ENCODE results near the gene RETREG3. TPM values are rescaled to one million over a fixed set of nuclear protein-coding genes. Genes with fewer than 3 reads are reported as not detected.
"Not testable (repeated sequence)": the region's sequence is repeated elsewhere in the genome, so short reads cannot be mapped to it uniquely, and the experiment has no call there.

RETREG3 gene
- total RNA-seq, 1 experiment from 2014 or later: 30.4 TPM

DNA sequence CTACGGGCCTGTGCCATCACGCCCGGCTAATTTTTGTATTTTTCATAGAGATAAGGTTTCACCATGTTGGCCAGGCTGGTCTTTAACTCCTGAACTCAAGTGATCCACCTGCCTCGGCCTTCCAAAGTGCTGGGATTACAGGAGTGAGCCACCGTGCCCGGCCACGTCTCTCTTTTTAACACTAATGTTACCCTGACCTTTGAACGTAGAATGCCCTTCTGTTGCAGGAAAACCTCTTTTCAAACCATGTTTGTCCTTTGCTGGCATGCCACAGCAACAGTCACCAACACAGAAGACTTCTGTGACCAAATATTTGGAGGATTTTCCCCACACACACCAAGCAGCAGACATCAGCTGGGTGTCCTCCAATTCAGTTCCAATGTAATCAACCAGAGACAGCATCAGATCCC is 64.3 kb downstream of the RETREG3 start:
- no peak for DNase-seq (ENCODE audit: low read depth in 1 of 2, low spot score in 2 of 2)
- Histone ChIP-seq H3K27me3 (replicated peaks) (no peaks in the 10 kb centered on the region), H3K27ac (no peak overlapping the region), H3K4me1 (replicated peaks) (no peaks in the 10 kb centered on the region), H3K9me3 (replicated peaks) (no peaks in the 10 kb centered on the region), H3K36me3 (peaks cover 38% of the 10 kb centered on the region), H3K4me3 (no peak overlapping the region)

DNA sequence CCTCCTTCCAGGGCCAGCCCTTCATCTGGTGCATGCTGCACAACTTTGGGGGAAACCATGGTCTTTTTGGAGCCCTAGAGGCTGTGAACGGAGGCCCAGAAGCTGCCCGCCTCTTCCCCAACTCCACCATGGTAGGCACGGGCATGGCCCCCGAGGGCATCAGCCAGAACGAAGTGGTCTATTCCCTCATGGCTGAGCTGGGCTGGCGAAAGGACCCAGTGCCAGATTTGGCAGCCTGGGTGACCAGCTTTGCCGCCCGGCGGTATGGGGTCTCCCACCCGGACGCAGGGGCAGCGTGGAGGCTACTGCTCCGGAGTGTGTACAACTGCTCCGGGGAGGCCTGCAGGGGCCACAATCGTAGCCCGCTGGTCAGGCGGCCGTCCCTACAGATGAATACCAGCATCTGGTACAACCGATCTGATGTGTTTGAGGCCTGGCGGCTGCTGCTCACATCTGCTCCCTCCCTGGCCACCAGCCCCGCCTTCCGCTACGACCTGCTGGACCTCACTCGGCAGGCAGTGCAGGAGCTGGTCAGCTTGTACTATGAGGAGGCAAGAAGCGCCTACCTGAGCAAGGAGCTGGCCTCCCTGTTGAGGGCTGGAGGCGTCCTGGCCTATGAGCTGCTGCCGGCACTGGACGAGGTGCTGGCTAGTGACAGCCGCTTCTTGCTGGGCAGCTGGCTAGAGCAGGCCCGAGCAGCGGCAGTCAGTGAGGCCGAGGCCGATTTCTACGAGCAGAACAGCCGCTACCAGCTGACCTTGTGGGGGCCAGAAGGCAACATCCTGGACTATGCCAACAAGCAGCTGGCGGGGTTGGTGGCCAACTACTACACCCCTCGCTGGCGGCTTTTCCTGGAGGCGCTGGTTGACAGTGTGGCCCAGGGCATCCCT is 65.7 kb downstream of the RETREG3 start:
- DNase-seq (ENCODE audit: low read depth in 1 of 2, low spot score in 2 of 2): no peak
- no peak overlapping the region for H3K27ac ChIP-seq

DNA sequence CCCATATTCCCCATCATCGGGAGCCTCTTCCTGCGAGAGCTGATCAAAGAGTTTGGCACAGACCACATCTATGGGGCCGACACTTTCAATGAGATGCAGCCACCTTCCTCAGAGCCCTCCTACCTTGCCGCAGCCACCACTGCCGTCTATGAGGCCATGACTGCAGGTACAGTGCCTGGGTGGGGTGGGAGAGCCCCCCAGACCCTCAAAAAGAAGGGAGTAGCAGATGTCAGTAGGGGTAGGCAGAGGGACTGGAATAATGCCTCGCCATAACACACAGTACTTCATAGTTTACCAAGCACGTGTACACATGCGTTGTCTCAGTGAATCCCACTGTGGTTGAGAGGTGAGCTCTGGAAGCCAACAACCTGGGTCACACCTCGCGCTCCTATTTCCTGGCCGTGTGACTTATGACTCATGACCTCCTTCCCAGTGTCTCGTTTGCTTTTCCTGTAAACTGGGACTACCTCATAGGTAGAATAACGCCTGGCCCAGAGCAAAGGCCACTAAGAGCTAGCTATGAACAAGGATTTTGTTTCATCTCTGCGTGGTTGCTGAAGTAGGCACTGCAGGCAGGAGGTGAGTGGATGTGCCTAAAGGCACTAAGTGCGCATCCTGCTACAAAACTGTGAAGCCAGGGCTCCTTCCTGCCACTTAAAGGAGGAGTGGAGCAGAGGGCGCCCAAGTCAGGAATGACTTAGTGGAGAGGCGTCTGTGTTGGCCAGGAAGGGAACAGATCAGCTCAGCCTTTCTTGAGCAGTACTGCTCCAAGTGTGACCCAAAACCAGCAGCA is 67.9 kb downstream of the RETREG3 start:
- peaks cover 60% of the 10 kb centered on the region for H3K36me3 ChIP-seq
- DNase-seq (ENCODE audit: low read depth in 1 of 2, low spot score in 2 of 2): no peak

More for the DNA sequence above, 65.7 kb downstream of the RETREG3 start:
- Histone ChIP-seq H3K9me3 (replicated peaks) (no peaks in the 10 kb centered on the region), H3K36me3 (peaks cover 49% of the 10 kb centered on the region), H3K4me1 (replicated peaks) (no peaks in the 10 kb centered on the region), H3K4me3 (no peak overlapping the region), H3K27me3 (replicated peaks) (no peaks in the 10 kb centered on the region)

DNA sequence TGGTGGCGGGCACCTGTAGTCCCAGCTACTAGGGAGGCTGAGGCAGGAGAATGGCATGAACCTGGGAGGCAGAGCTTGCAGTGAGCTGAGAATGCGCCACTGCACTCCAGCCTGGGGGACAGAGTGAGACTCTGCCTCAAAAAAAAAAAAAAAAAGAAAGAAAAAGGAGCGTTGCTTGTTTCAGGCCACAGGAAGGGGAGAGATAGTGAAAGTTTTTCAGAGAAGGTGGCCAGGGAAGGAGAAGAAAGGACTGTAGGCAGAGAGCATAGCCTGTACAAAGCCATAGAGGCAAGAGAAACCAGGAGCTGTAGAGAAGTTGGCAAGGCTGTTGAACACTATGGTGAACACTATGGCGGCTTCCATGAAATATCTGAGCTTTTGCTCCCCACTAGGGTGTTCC is 68.6 kb downstream of the RETREG3 start:
- DNase-seq (ENCODE audit: low read depth in 1 of 2, low spot score in 2 of 2); H3K9me3 ChIP-seq (replicated peaks); H3K4me3 ChIP-seq; H3K27me3 ChIP-seq (replicated peaks); H3K27ac ChIP-seq: not testable (repeated sequence)
- peaks cover 60% of the 10 kb centered on the region for H3K36me3 ChIP-seq
- H3K4me1 ChIP-seq (replicated peaks): peaks cover 20% of the 10 kb centered on the region

More for the DNA sequence above, 67.9 kb downstream of the RETREG3 start:
- Histone ChIP-seq H3K4me1 (replicated peaks) (peaks cover 13% of the 10 kb centered on the region), H3K27ac (no peak overlapping the region), H3K9me3 (replicated peaks) (no peaks in the 10 kb centered on the region), H3K27me3 (replicated peaks) (no peaks in the 10 kb centered on the region), H3K4me3 (no peak overlapping the region)

DNA sequence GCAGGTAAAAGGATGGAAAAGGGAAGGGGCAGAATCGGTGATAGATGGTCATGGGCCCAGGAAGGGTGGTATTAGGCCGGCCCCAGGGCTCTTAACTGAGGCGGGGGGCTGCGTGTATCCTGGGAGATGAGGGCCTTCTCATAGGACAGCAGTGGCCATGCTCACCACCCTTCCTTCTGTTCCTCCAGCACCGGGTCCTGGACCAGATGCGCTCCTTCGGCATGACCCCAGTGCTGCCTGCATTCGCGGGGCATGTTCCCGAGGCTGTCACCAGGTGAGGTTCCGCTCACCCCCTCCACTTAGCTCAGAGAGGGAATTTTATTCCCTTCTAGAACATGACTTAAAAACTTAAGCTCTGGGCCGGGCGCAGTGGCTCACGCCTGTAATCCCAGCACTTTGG is 70.7 kb downstream of the RETREG3 start:
- H3K36me3 ChIP-seq: peaks cover 46% of the 10 kb centered on the region
- no peak for DNase-seq (ENCODE audit: low read depth in 1 of 2, low spot score in 2 of 2)
- no peaks in the 10 kb centered on the region for H3K9me3 ChIP-seq (replicated peaks)
- H3K4me3 ChIP-seq: no peak overlapping the region
- H3K4me1 ChIP-seq (replicated peaks): peaks cover 25% of the 10 kb centered on the region
- H3K27ac ChIP-seq: no peak overlapping the region
- no peaks in the 10 kb centered on the region for H3K27me3 ChIP-seq (replicated peaks)

DNA sequence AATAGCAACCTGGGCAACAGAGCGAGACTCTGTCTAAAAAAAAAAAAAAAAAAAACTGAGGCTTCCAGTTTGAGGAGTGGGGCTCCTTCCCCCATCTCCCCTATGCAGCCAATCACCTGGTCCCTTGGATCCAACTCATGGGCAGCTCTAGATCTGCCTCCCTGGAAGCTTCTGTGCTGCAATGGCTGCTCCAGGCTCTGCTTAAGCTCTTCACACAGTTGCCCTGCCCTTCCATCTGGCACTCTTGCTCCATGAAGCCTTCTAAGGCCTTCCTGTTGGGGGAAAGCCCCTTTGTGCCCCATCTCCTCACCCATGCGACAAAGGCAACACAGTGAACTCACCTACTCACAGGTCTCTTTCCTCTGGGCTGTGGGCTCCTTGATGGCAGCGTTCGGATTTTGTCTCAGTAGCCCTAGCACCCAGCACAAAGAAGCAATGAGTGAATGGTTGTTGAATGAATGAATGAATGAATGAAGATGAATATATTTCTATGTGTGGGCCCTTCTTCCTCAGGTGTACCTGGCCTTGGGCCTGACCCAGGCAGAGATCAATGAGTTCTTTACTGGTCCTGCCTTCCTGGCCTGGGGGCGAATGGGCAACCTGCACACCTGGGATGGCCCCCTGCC is 71.2 kb downstream of the RETREG3 start:
- Histone ChIP-seq H3K36me3 (peaks cover 42% of the 10 kb centered on the region), H3K27me3 (replicated peaks) (no peaks in the 10 kb centered on the region), H3K9me3 (replicated peaks) (no peaks in the 10 kb centered on the region), H3K27ac (no peak overlapping the region), H3K4me3 (no peak overlapping the region), H3K4me1 (replicated peaks) (peaks cover 25% of the 10 kb centered on the region)
- DNase-seq (ENCODE audit: low read depth in 1 of 2, low spot score in 2 of 2): no peak

DNA sequence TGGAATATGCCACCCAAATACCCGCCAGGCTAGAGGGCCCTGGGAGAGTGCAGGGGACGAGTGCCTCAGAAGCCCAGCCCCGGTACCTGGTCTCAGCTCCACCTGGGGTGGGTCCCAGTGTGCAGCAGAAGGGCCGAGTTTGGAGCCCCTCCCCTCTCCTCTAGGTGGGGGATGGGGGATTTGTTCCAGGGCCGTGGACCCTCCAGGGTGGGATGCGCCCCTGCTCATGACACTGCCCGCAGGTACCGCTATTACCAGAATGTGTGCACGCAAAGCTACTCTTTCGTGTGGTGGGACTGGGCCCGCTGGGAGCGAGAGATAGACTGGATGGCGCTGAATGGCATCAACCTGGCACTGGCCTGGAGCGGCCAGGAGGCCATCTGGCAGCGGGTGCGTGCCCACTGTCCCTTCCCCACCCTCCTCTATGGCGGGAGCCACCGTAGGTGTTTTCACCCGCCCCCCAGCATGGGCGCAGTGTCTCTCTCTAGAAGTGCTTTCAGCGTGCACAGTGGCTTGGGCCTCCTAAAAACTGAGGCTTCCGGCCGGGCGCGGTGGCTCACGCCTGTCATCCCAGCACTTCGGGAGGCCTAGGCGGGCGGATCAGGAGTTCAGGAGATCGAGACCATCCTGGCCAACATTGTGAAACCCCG is 71.9 kb downstream of the RETREG3 start:
- Histone ChIP-seq H3K9me3 (replicated peaks) (no peaks in the 10 kb centered on the region), H3K36me3 (peaks cover 36% of the 10 kb centered on the region), H3K27me3 (replicated peaks) (no peaks in the 10 kb centered on the region), H3K27ac (no peak overlapping the region), H3K4me3 (peak overlapping the region; percentile 92), H3K4me1 (replicated peaks) (peaks cover 25% of the 10 kb centered on the region)
- DNase-seq (ENCODE audit: low read depth in 1 of 2, low spot score in 2 of 2): no peak

DNA sequence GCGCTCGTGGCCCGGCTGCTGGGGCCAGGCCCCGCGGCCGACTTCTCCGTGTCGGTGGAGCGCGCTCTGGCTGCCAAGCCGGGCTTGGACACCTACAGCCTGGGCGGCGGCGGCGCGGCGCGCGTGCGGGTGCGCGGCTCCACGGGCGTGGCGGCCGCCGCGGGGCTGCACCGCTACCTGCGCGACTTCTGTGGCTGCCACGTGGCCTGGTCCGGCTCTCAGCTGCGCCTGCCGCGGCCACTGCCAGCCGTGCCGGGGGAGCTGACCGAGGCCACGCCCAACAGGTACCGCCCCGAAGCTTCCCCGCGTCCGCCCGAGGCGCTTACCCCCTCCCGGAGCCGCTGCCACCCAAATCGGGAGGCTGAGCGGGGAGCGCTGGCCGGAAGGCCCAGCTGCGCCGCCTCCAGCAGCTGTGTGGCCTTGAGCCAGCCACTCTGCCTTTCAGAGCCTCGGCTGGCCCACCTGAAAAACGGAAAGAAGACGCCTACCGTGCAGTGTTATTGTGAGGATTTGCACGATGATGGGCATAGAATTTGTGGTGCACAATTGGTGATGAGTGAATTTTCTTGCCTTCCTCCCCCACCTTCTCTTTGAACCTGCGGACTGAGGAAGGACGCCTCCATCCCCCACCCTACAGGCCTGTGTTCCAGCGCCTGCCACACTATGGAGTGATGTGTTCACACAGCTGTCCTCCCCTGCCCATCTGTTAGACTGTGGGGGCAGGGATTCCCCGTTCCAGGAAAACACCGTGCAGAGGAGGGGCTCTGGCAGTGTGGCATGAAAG is 72.6 kb downstream of the RETREG3 start:
- Histone ChIP-seq H3K27ac (peak overlapping the region; percentile 46), H3K27me3 (replicated peaks) (no peaks in the 10 kb centered on the region), H3K9me3 (replicated peaks) (no peaks in the 10 kb centered on the region), H3K36me3 (peaks cover 30% of the 10 kb centered on the region), H3K4me3 (peak overlapping the region; percentile 92), H3K4me1 (replicated peaks) (peaks cover 31% of the 10 kb centered on the region)
- peak; percentile 75 to 91 for DNase-seq (ENCODE audit: low read depth in 1 of 2, low spot score in 2 of 2)

DNA sequence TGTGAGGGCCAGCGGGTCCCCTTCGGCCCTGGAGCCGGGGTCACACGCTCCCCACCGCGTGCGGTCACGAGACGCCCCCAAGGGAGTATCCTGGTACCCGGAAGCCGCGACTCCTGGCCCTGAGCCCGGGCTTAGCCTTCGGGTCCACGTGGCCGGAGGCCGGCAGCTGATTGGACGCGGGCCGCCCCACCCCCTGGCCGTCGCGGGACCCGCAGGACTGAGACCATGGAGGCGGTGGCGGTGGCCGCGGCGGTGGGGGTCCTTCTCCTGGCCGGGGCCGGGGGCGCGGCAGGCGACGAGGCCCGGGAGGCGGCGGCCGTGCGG is 73.2 kb downstream of the RETREG3 start, which contains the start of gene NAGLU:
Gene NAGLU, plus strand, starts transcription at position 194 of the 324 bp plus-strand sequence. Its CDS starts 32 bp downstream, at position 226.
- H3K9me3 ChIP-seq (replicated peaks): no peaks in the 10 kb centered on the region
- peak within 1 kb of the TSS; percentile 46 for H3K27ac ChIP-seq
- H3K4me3 ChIP-seq: peak within 1 kb of the TSS; percentile 92
- H3K27me3 ChIP-seq (replicated peaks): no peaks in the 10 kb centered on the region
- H3K4me1 ChIP-seq (replicated peaks): peaks cover 36% of the 10 kb centered on the region
- peaks cover 26% of the 10 kb centered on the region for H3K36me3 ChIP-seq
- peak; percentile 80 to 94 for DNase-seq (ENCODE audit: low read depth in 1 of 2, low spot score in 2 of 2)

DNA sequence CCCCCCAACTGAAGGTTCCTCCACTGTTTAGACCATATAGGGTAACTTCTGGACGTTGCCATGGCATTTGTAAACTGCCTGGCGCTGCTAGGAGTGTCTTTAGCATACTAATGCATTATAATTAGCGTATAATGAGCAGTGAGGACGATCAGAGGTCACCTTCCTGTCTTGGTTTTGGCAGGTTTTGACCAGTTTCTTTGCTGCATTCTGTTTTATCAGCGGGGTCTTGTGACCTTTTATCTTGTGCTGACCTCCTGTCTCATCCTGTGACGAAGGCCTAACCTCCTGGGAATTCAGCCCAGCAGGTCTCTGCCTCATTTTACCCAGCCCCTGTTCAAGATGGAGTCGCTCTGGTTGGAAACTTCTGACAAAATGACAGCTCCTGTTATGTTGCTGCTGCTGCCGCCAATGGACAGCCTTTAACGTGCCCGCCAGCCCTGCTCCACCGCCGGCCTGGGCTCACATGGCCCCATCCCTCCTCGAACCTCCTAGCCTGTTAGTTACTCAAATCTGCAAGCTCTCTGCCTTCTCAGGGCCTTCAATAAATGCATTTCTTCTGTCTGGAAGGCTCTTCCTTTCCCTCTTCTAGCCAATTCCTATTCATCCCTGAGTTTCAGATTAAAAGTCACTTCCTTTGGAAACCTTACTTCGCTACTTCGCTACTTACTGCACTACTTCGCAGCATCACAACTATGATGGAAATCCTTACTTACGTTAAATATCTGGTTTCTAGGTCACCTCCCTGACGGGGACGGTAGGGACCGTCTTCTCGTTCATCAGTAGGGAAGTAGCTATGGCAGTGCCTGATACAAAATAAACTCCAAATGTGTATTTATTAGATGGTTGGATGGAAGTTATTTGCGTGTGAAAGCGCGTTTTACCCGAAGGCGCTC is 73.8 kb downstream of the RETREG3 start:
- Histone ChIP-seq H3K27me3 (replicated peaks) (no peaks in the 10 kb centered on the region), H3K4me1 (replicated peaks) (peaks cover 40% of the 10 kb centered on the region), H3K36me3 (peaks cover 26% of the 10 kb centered on the region), H3K27ac (peak overlapping the region; percentile 46), H3K9me3 (replicated peaks) (no peaks in the 10 kb centered on the region), H3K4me3 (peak overlapping the region; percentile 92)
- no peak for DNase-seq (ENCODE audit: low read depth in 1 of 2, low spot score in 2 of 2)

DNA sequence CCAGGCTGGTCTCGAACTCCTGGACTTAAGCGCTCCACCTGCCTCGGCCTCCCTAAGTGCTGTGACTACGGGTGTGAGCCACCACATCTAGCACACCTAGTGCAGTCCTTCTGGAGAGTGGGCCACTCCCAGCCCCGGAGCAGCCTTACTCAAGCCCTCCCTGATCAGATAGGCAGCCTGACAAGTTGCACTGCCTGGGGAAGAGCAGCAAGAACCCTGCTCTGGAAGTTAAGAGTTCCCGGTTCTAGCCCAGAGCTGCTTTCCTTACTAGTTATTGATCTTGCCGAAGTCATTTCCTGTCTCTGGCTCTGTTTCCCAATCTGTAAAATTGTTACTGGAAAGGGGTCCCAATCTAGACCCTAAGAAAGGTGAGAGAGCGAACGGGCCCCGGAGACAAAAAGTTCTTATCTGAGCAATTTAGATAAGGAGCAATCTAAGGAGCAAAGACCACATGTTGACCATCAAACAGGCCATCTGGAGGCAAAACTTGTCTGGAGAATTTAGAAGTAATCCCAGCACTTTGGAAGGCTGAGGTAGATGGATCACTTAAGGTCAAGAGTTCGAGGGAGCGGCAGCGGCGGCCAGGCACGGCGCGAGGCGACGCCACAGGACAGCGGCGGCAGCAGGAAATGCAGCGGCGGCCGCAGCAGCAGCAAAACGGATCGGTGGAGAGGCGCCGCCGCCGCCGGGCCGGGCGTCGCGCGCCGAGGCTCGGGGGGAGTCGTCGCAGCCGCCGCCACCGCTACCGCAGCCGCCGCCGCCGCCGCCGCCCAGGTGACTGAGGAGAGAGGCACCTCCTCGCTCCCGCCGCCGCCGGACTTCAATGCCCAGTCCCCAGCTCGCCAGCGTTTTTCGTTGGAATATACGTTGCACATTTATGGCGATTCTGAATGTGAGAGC is 77.5 kb downstream of the RETREG3 start:
- H3K4me1 ChIP-seq (replicated peaks): peaks cover 47% of the 10 kb centered on the region
- DNase-seq (ENCODE audit: low read depth in 1 of 2, low spot score in 2 of 2): peak in 1 of 2 experiments; percentile 46
- no peak overlapping the region for H3K27ac ChIP-seq

More for the DNA sequence above, 77.5 kb downstream of the RETREG3 start:
- Histone ChIP-seq H3K27me3 (replicated peaks) (no peaks in the 10 kb centered on the region), H3K4me3 (peak overlapping the region; percentile 53), H3K36me3 (no peaks in the 10 kb centered on the region; the same call in 1 of the 2 replicates), H3K9me3 (replicated peaks) (no peaks in the 10 kb centered on the region)
